AG04450 (cell line): ENCODE data around the gene CTXN3. TPM values are rescaled to one million over a fixed set of nuclear protein-coding genes. Genes with fewer than 3 reads are reported as not detected.

Experiments
- CTCF ChIA-PET: fragments of 300-600, 350-600 bp; formaldehyde crosslinking; extraction: SDS; loops from one replicate; lab custom pipeline; 2022; ENCODE audit warnings: antibody characterized with exemption, inconsistent platforms; lab: Charles Lee
- POLR2A ChIA-PET: fragments of 350-600 bp; formaldehyde crosslinking; extraction: SDS; loops from one replicate; lab custom pipeline; 2021; ENCODE audit warnings: antibody characterized with exemption, inconsistent platforms; lab: Yijun Ruan, JAX
- DNase-seq: peaks from one replicate; pipeline ENCODE4 v3.0.0-alpha.2; 2011; ENCODE audit warnings: low read depth, low spot score
- H3K27ac ChIP-seq: one replicate; pipeline ENCODE4 v1.5.1; 2012; ENCODE audit warnings: low read depth, low read length, control low read depth
- H3K27me3 ChIP-seq: one replicate; pipeline ENCODE4 v1.6.0; 2012; ENCODE audit warnings: low read length; ENCODE audit not compliant: control insufficient read depth, insufficient read depth
- H3K4me3 ChIP-seq: 2 replicates; pipeline ENCODE4 v1.5.1; 2011; ENCODE audit warnings: mild to moderate bottlenecking, low read depth, low read length, control low read depth
- H3K9me3 ChIP-seq: 2 replicates; pipeline ENCODE4 v1.5.1; 2012; ENCODE audit warnings: low read length; ENCODE audit not compliant: control insufficient read depth, insufficient read depth
- polyA plus RNA-seq: library from polyadenylated mRNA; depleted of rRNA; stranded (reverse); fragments of >200 nt; gene quantifications from 2 replicates; pipeline ENCODE4 v1.2.3, GENCODE V29; 2011
- TF ChIP-seq, protein P1 (sequence below): IDR thresholded peaks from 2 replicates; pipeline ENCODE4 v1.5.1; 2011; ENCODE audit warnings: low read depth, low read length, control low read depth, inconsistent platforms

CTXN3 gene
- polyA plus RNA-seq, 1 experiment: not detected

DNA sequence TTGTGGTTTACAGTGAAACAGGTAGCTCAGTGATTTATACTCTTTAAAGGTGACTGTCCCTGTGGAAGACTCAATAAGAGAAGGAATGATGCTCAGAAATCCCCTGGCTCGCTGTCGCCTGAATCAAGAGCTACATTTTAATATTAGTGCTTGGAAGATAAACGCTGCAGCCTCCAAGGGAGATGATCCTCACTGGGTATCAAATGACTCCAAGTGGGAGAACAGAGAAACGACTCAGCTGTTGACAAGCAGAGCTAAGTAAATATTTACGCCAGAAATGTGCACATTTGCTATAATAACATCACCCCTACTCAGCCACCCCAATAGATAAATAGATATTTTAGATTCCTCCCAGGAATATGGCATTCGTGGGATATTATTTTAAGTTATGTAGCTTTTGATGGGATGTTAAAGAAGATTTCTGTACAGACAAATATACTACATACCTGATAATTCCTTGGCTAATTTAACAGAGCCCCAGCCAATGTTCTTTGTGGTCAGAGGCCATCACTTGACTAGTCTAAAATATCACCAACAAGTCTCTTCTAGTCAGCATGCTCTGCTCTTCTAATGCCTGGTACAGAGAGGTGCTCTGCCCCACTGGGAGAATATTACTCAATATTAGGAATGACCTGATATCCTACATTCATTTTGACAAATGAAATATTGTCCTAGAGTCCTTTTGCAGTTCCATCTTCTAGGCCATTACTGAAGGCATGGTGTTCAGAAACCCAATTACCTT, 36.0 kb downstream of the CTXN3 start:
- Histone ChIP-seq H3K9me3 (no peaks in the 10 kb centered on the region), H3K27ac (no peak overlapping the region), H3K27me3 (no peaks in the 10 kb centered on the region), H3K4me3 (no peak overlapping the region)
- TF ChIP-seq, protein P1, sequence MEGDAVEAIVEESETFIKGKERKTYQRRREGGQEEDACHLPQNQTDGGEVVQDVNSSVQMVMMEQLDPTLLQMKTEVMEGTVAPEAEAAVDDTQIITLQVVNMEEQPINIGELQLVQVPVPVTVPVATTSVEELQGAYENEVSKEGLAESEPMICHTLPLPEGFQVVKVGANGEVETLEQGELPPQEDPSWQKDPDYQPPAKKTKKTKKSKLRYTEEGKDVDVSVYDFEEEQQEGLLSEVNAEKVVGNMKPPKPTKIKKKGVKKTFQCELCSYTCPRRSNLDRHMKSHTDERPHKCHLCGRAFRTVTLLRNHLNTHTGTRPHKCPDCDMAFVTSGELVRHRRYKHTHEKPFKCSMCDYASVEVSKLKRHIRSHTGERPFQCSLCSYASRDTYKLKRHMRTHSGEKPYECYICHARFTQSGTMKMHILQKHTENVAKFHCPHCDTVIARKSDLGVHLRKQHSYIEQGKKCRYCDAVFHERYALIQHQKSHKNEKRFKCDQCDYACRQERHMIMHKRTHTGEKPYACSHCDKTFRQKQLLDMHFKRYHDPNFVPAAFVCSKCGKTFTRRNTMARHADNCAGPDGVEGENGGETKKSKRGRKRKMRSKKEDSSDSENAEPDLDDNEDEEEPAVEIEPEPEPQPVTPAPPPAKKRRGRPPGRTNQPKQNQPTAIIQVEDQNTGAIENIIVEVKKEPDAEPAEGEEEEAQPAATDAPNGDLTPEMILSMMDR: no peak
- no peak for DNase-seq
- POLR2A ChIA-PET: no interaction called here
- CTCF ChIA-PET: interaction anchor here (0.7 to 1.2 kb wide), 3 partner anchors 121 to 517 kb away, joined by 3 to 7 read pairs (median 4); no protein-coding TSS in a partner anchor

DNA sequence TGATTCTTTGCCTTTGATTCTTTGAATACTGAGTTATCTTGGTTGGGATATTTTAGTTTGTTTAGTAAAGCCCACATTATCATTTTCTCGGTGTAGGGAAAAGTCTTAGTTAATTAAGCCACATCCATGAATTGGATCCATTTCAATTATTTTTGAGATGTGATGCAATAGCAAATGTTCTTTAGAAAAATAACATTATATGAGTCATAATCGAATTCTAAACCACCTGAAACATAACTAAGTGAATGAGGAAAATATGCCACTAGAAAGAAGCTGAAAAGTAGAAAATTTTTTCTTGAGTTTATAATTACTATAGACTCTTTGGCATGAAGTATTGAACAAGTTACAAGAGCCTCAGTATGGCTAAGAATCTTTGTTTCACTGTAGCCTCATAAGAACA, 36.8 kb downstream of the CTXN3 start:
- no peaks in the 10 kb centered on the region for H3K9me3 ChIP-seq
- H3K27me3 ChIP-seq: no peaks in the 10 kb centered on the region
- ChIA-PET POLR2A (no interaction called here), CTCF (no interaction called here)
- DNase-seq: no peak
- H3K4me3 ChIP-seq: no peak overlapping the region
- TF ChIP-seq, protein P1: no peak
- no peak overlapping the region for H3K27ac ChIP-seq

DNA sequence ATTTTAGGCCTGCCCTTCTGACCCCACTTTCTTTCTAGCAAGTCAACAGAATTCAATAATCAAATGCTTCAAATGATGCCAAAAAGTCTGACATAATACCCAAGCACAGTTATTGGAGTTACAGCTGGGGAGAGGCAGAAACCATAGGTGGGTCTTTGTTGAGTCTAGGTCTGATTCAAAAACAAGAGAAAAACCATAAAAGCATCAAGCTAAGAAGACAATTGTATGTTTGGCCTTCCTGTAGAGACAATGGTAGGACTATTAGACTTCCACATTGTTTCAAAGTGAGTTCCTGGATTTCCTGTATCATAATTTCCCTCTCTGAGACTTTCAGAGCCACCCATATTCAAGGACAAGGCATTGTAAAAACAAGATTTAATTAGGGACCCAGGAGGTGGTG, 37.5 kb downstream of the CTXN3 start:
- CTCF ChIA-PET: no interaction called here
- TF ChIP-seq, protein P1: no peak
- H3K27ac ChIP-seq: no peak overlapping the region
- no peaks in the 10 kb centered on the region for H3K9me3 ChIP-seq
- no peaks in the 10 kb centered on the region for H3K27me3 ChIP-seq
- H3K4me3 ChIP-seq: no peak overlapping the region
- no peak for DNase-seq
- POLR2A ChIA-PET: no interaction called here

DNA sequence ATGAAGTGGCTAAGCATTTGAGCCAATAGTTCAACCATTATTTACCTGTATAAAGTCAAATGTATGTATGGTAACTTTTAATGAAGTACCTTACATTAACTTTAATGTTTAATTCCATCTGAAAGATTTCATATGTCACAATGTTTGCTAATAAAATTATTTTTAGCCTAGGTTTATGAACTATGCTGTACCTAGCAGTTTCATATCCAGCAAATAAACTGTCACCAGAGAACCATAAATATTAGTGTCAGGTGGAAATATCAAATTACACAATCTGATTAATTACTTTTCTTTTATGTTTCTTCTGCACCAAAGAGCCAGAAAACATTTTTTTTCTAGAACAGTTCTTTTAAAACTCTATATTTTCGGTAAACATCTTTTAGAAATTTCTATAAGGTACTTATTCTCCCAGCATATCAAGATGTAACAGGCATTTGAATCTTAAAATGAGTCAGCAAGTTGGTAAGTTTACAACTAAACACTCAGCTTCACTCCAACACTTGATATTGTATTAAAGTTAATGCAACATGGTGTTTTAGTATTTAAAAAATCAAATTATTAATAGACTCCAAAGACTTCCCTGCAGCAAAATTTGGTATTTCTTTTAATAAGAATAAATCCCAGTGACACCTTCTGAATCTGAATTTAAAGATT, 45.8 kb downstream of the CTXN3 start:
- Histone ChIP-seq H3K27ac (no peak overlapping the region), H3K27me3 (no peaks in the 10 kb centered on the region), H3K9me3 (no peaks in the 10 kb centered on the region), H3K4me3 (no peak overlapping the region)
- TF ChIP-seq, protein P1: no peak
- CTCF ChIA-PET: no interaction called here
- POLR2A ChIA-PET: no interaction called here
- no peak for DNase-seq

DNA sequence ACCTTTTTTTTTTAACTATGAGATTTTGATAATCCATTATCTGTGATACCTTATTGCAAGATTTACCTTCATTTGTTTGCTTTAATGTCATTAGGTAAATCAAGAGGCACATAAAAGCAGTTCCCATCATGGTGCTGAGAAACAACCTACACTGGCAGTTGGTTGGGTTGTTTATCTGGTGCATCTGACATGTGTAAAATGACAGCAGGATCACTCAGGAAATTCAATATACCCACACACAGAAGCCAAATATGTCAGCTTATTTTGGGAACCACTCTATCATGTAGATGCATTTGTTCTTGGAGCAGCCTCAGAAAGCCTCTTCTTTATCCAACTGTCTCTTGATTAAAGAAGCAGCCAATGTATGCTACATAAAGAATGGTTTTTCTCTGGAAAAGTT, 46.5 kb downstream of the CTXN3 start:
- Histone ChIP-seq H3K27me3 (no peaks in the 10 kb centered on the region), H3K9me3 (no peaks in the 10 kb centered on the region), H3K27ac (no peak overlapping the region), H3K4me3 (no peak overlapping the region)
- ChIA-PET POLR2A (no interaction called here), CTCF (no interaction called here)
- TF ChIP-seq, protein P1: no peak
- DNase-seq: no peak
